NK-92 treated with Interleukin-12 subunit alpha and Interleukin-12 subunit beta, amount 100 ng/mL, for 24 hours (cell line): ENCODE measurements around the gene LRRC18.

Source experiments
- DNase-seq: peaks from one replicate; lab custom pipeline; 2025; lab: John Stamatoyannopoulos, UW

LRRC18 gene

GRCh38 chr10:48880016-48880705 is 59.5 kb downstream of the LRRC18 start:
- DNase-seq, result no peak

GRCh38 chr10:48879451-48879850 is 60.2 kb downstream of the LRRC18 start:
- DNase-seq, result no peak

GRCh38 chr10:48878091-48878490 is 61.5 kb downstream of the LRRC18 start:
- DNase-seq, result no peak

GRCh38 chr10:48872234-48872633 is 67.4 kb downstream of the LRRC18 start:
- no peak for DNase-seq
